SU-DHL-6 (cell line): ENCODE results near the gene RWDD1.

Experiments
- CTCF ChIP-seq: fragments of 200-600 bp; sonication (generic); IDR thresholded peaks from one replicate; pipeline ENCODE4 v1.5.1; 2017; ENCODE audit warnings: antibody characterized with exemption, mild to moderate bottlenecking, low read length, moderate library complexity; ENCODE audit not compliant: insufficient read depth, poor library complexity, severe bottlenecking
- EZH2phosphoT487 ChIP-seq: fragments of 200-600 bp; sonication (generic), shearing (Covaris generic); conservative IDR thresholded peaks from 2 replicates; pipeline ENCODE4 v1.6.1; 2018; ENCODE audit warnings: mild to moderate bottlenecking, antibody characterized with exemption, low read length, moderate library complexity, mixed read lengths

GRCh38 chr6:116545651-116546050 is 25.7 kb upstream of the RWDD1 start, which contains the start of gene TRAPPC3L:
- no peak for TF ChIP-seq EZH2phosphoT487
- no peak for TF ChIP-seq CTCF
